DND-41 (cell line): ENCODE results near the gene ABLIM2.

Experiments
- ATAC-seq: fragments of 200-7000 bp; cut with Tn5 transposase; 3 replicates; pipeline ENCODE4 v1.9.1; 2021; ENCODE audit warnings: low read depth; ENCODE audit not compliant: insufficient read depth
- DNase-seq: peaks from one replicate; pipeline ENCODE4 v3.0.0-alpha.2; 2020
- H2AFZ ChIP-seq: 2 replicates; pipeline ENCODE4 v1.6.0; 2012; ENCODE audit warnings: low read depth, low read length
- H3K27ac ChIP-seq: 2 replicates; pipeline ENCODE4 v1.5.1; 2012; ENCODE audit warnings: low read length, inconsistent platforms
- H3K27me3 ChIP-seq: fragments of 200-600 bp; sonication (generic); 2 replicates; pipeline ENCODE4 v1.6.0; 2012; ENCODE audit warnings: low read length, mild to moderate bottlenecking, inconsistent platforms; ENCODE audit not compliant: insufficient read depth, poor library complexity
- H3K36me3 ChIP-seq: 2 replicates; pipeline ENCODE4 v1.5.1; 2012; ENCODE audit warnings: low read length, inconsistent platforms; ENCODE audit not compliant: insufficient read depth
- H3K4me1 ChIP-seq: 2 replicates; pipeline ENCODE4 v1.5.1; 2012; ENCODE audit warnings: mild to moderate bottlenecking, low read length; ENCODE audit not compliant: insufficient read depth
- H3K4me2 ChIP-seq: 2 replicates; pipeline ENCODE4 v1.6.0; 2012; ENCODE audit warnings: mild to moderate bottlenecking, moderate library complexity, low read length, inconsistent platforms; ENCODE audit not compliant: insufficient read depth
- H3K4me3 ChIP-seq, 2 experiments: fragments of 200-600 bp in 1 of 2; shearing (Covaris generic) in 1 of 2; 2 replicates each; pipeline ENCODE4 v1.5.1; 2012 to 2016; ENCODE audit warnings: inconsistent platforms in 2 of 2, low read length in 2 of 2, mild to moderate bottlenecking in 2 of 2, low read depth in 1 of 2, moderate library complexity in 1 of 2
- H3K79me2 ChIP-seq: 2 replicates; pipeline ENCODE4 v1.6.0; 2012; ENCODE audit warnings: low read length, inconsistent platforms; ENCODE audit not compliant: insufficient read depth
- H3K9ac ChIP-seq: 2 replicates; pipeline ENCODE4 v1.6.0; 2012; ENCODE audit warnings: low read depth, mild to moderate bottlenecking, inconsistent platforms, low read length, moderate library complexity
- H3K9me3 ChIP-seq: 2 replicates; pipeline ENCODE4 v1.5.1; 2012; ENCODE audit warnings: low read length, moderate library complexity, mild to moderate bottlenecking, inconsistent platforms; ENCODE audit not compliant: insufficient read depth, severe bottlenecking
- H4K20me1 ChIP-seq: 2 replicates; pipeline ENCODE4 v1.6.0; 2012; ENCODE audit warnings: low read length; ENCODE audit not compliant: insufficient read depth
- EZH2 ChIP-seq: IDR thresholded peaks from 3 replicates; pipeline ENCODE4 v1.6.1; 2012; ENCODE audit warnings: borderline replicate concordance, low read depth, mild to moderate bottlenecking, moderate library complexity, low read length, inconsistent platforms; ENCODE audit not compliant: severe bottlenecking
- TF ChIP-seq, protein P1 (sequence below): IDR thresholded peaks from 2 replicates; pipeline ENCODE4 v1.5.1; 2012; ENCODE audit warnings: borderline replicate concordance, low read length, moderate library complexity, mild to moderate bottlenecking; ENCODE audit not compliant: poor library complexity, severe bottlenecking; ENCODE audit errors: extremely low read depth

ABLIM2 gene

DNA sequence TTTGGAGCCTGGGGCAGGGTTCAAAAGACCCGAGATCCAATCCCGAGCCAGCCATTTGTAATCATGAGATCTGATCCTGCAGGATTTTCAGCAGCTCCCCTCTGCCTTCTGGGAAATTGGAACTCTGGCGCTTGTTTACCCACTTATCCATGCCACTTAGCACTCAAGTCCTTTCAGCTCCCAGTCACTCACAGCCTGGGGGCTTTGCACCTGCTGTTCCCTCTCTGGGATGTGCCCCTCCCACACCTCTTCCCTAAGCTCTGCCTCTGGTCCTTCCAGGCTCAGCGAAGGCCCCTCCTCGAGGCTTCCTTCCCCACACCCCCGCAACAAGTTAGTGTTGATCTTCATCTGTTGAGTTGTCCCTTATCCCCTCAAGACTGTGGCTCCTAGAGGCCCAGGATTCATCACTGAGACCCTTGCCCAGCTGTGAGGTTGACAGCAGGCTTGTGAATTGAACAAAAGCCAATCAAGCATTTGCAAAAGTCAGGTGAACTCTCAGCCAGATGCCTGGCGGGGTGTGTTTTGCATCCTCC is 119.8 kb downstream of the ABLIM2 start:
- H4K20me1 ChIP-seq, result peaks cover 25% of the 10 kb centered on the region
- peaks cover 8% of the 10 kb centered on the region for H3K4me1 ChIP-seq
- peaks cover 4% of the 10 kb centered on the region for H3K27me3 ChIP-seq
- H2AFZ ChIP-seq, result no peak overlapping the region
- H3K9me3 ChIP-seq, result no peaks in the 10 kb centered on the region
- DNase-seq, result no peak
- TF ChIP-seq EZH2, result no peak
- TF ChIP-seq, protein P1, sequence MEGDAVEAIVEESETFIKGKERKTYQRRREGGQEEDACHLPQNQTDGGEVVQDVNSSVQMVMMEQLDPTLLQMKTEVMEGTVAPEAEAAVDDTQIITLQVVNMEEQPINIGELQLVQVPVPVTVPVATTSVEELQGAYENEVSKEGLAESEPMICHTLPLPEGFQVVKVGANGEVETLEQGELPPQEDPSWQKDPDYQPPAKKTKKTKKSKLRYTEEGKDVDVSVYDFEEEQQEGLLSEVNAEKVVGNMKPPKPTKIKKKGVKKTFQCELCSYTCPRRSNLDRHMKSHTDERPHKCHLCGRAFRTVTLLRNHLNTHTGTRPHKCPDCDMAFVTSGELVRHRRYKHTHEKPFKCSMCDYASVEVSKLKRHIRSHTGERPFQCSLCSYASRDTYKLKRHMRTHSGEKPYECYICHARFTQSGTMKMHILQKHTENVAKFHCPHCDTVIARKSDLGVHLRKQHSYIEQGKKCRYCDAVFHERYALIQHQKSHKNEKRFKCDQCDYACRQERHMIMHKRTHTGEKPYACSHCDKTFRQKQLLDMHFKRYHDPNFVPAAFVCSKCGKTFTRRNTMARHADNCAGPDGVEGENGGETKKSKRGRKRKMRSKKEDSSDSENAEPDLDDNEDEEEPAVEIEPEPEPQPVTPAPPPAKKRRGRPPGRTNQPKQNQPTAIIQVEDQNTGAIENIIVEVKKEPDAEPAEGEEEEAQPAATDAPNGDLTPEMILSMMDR, result no peak
- H3K4me3 ChIP-seq, result no peak overlapping the region
- H3K4me2 ChIP-seq, result no peak overlapping the region
- no peak overlapping the region for H3K9ac ChIP-seq
- no peaks in the 10 kb centered on the region for H3K36me3 ChIP-seq
- ATAC-seq, result no peak
- H3K79me2 ChIP-seq, result no peaks in the 10 kb centered on the region
- no peak overlapping the region for H3K27ac ChIP-seq

DNA sequence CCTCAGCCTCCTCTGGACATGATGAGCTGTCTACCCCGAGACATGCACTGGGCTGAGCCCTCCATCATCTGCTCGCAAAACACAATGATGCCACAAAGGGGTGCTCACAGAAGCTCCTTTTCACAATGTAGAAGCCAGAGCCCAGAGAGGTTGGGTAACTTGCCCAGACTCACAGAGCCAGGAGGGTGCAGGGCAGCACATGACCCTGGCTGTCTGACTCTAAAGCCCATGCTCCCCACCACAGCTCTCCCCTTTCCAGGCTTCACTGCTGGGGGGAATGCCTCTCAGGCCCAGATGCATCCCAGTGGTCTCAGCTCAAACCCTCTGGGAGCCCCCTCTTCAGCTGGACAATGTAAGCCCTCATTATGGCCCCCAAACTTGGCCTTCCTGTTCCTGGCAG is 120.5 kb downstream of the ABLIM2 start:
- no peaks in the 10 kb centered on the region for H3K9me3 ChIP-seq
- H3K4me3 ChIP-seq, result no peak overlapping the region

DNA sequence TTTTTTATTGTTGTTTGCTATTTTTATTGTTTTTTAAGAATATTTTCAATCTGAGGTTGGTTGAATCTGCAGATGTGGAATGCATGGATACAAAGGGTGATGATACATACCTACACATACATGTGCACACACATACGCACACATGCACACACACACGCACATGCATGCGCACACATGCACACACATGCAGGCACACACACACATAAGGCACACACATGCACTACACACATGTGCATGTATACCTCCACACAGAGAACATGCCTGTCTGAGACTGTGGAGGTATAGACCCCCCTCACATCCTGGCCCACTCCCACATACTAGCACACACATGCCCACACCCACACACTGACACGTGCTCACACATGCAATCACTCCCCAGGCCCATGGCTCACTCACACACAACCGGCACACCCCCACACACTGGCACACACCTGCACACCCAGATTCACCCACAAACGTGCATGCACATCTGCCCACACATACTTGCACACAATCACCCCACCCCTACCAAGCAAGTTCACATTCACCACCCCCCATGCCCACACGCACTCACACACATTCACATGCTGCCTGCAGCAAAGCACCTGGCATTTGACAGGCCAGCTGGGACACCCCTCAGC is 121.4 kb downstream of the ABLIM2 start:
- DNase-seq (no peak), ATAC-seq (no peak)
- Histone ChIP-seq H3K4me2 (no peak overlapping the region), H3K4me3 (no peak overlapping the region), H3K79me2 (no peaks in the 10 kb centered on the region), H3K27me3 (peaks cover 4% of the 10 kb centered on the region), H3K9me3 (no peaks in the 10 kb centered on the region), H3K27ac (no peak overlapping the region), H3K36me3 (no peaks in the 10 kb centered on the region), H4K20me1 (peaks cover 28% of the 10 kb centered on the region), H3K9ac (no peak overlapping the region), H3K4me1 (peaks cover 8% of the 10 kb centered on the region), H2AFZ (no peak overlapping the region)
- TF ChIP-seq EZH2, result no peak
- TF ChIP-seq, protein P1, result no peak

More for the DNA sequence above, 120.5 kb downstream of the ABLIM2 start:
- Histone ChIP-seq H3K4me2 (no peak overlapping the region), H3K27me3 (peaks cover 4% of the 10 kb centered on the region), H3K79me2 (no peaks in the 10 kb centered on the region), H3K9ac (no peak overlapping the region), H4K20me1 (peaks cover 28% of the 10 kb centered on the region), H3K36me3 (no peaks in the 10 kb centered on the region), H3K4me1 (peaks cover 8% of the 10 kb centered on the region), H3K27ac (no peak overlapping the region), H2AFZ (no peak overlapping the region)
- TF ChIP-seq, protein P1, result no peak
- TF ChIP-seq EZH2, result no peak
- ATAC-seq (no peak), DNase-seq (no peak)
